ENCODE measurements around the gene CHD3. TPM values are rescaled to one million over a fixed set of nuclear protein-coding genes. Genes with fewer than 3 reads are reported as not detected.

CHD3 gene
- total RNA-seq, 2 donors from 2014 or later, result 17.6 to 44.7 TPM

GRCh38 chr17:7915611-7916384 is 27.2 kb downstream of the CHD3 start, which contains the start of gene RNF227:
TSS of gene RNF227 (minus strand) at chr17:7916289. CDS start at chr17:7916195, 94 bp downstream.
- no peaks in the 10 kb centered on the region for H3K27me3 ChIP-seq
- DNase-seq (ENCODE audit: low spot score), result peak; percentile 92
- peaks cover 10% of the 10 kb centered on the region for H3K36me3 ChIP-seq
- H3K4me1 ChIP-seq, result peaks cover 0 to 20% of the 10 kb centered on the region in 2 donors
- peak in 1 of 2 donors; percentile 14 for TF ChIP-seq CTCF (IDR thresholded peaks at IDR 0.05)
- peak within 1 kb of the TSS; percentile 51 to 59 for H3K4me3 ChIP-seq
- H3K27ac ChIP-seq, result peak within 1 kb of the TSS; percentile 84 to 90
- no peaks in the 10 kb centered on the region for H3K9me3 ChIP-seq

GRCh38 chr17:7916385-7916682 is 27.7 kb downstream of the CHD3 start:
- peaks cover 0 to 20% of the 10 kb centered on the region in 2 donors for H3K4me1 ChIP-seq
- H3K27me3 ChIP-seq, result no peaks in the 10 kb centered on the region
- no peak for TF ChIP-seq CTCF (IDR thresholded peaks at IDR 0.05)
- H3K9me3 ChIP-seq, result no peaks in the 10 kb centered on the region
- H3K36me3 ChIP-seq, result peaks cover 4% of the 10 kb centered on the region
- peak overlapping the region; percentile 84 to 90 for H3K27ac ChIP-seq
- DNase-seq (ENCODE audit: low spot score), result no peak
- H3K4me3 ChIP-seq, result peak overlapping the region; percentile 51 to 59

- no peak for DNase-seq (ENCODE audit: low spot score)
- Histone ChIP-seq H3K4me3 (no peak overlapping the region), H3K9me3 (no peaks in the 10 kb centered on the region), H3K27ac (peak overlapping the region; percentile 84 to 90), H3K36me3 (no peaks in the 10 kb centered on the region), H3K27me3 (no peaks in the 10 kb centered on the region), H3K4me1 (peaks cover 0 to 20% of the 10 kb centered on the region in 2 donors)
- TF ChIP-seq CTCF (IDR thresholded peaks at IDR 0.05), result no peak
These were observed 28.2 kb downstream of the CHD3 start for GRCh38 chr17:7916808-7917207.

DNA sequence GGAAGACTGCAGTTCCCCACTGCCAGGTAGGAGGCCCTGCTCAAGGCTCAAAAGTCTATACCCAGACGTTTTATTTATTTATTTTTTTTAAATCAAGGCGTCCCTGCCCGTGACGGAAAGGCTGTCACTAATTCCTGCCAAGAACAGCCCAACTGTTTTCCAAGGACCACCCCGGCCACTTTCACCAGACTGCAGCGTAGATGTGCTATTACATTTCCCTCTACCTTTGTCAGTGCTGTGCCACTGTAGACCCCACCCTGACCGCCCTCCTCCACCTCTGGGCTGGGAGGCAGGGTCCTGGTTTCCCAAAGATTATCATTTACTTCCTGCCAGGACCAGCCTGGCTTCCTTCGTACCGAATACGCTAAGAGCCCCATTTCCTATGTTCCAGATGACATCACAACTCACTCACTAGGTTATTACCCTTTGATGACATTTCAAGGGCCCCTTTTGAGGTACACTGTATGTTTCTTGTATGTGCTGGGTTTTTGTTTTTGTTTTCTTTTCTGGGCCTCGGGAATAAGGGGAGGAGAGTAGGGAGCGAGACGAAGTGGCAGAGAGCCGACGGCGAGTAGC is 33.8 kb downstream of the CHD3 start:
- H3K36me3 ChIP-seq, result no peaks in the 10 kb centered on the region
- no peak for TF ChIP-seq CTCF (IDR thresholded peaks at IDR 0.05)
- no peaks in the 10 kb centered on the region for H3K27me3 ChIP-seq
- H3K9me3 ChIP-seq, result no peaks in the 10 kb centered on the region
- DNase-seq (ENCODE audit: low spot score), result no peak
- peak overlapping the region; percentile 26 to 56 for H3K4me3 ChIP-seq
- H3K27ac ChIP-seq, result peak overlapping the region; percentile 53 to 65
- H3K4me1 ChIP-seq, result peaks cover 0 to 10% of the 10 kb centered on the region in 2 donors

GRCh38 chr17:7922845-7923628 is 34.4 kb downstream of the CHD3 start:
- Histone ChIP-seq H3K36me3 (no peaks in the 10 kb centered on the region), H3K4me1 (peaks cover 0 to 10% of the 10 kb centered on the region in 2 donors), H3K4me3 (peak overlapping the region; percentile 26 to 56), H3K9me3 (no peaks in the 10 kb centered on the region), H3K27me3 (no peaks in the 10 kb centered on the region), H3K27ac (peak overlapping the region; percentile 53 to 65)
- no peak for TF ChIP-seq CTCF (IDR thresholded peaks at IDR 0.05)
- peak; percentile 89 for DNase-seq (ENCODE audit: low spot score)

Measured in right atrium auricular region (tissue), 2 donors.